Right atrium auricular region (tissue), 2 donors: ENCODE data around the gene UPB1. TPM values are rescaled to one million over a fixed set of nuclear protein-coding genes. Genes with fewer than 3 reads are reported as not detected.

Experiments
- DNase-seq: peaks from one replicate; pipeline ENCODE4 v3.0.0-alpha.2; 2019; ENCODE audit warnings: low spot score
- H3K27ac ChIP-seq, 2 donors: fragments of 200-600 bp; sonication (generic); 1 replicate in 1 of 2; 2 replicates in 1 of 2; pipeline ENCODE4 v1.5.1; 2016 to 2019
- H3K27me3 ChIP-seq, 2 donors: fragments of 200-600 bp; sonication (generic); one replicate each; pipeline versions ENCODE4 v1.5.1 to v1.6.0; 2017 to 2019
- H3K36me3 ChIP-seq: fragments of 200-600 bp; sonication (generic); one replicate; pipeline ENCODE4 v1.5.1; 2016
- H3K4me1 ChIP-seq, 2 donors: fragments of 200-600 bp; sonication (generic); one replicate each; pipeline versions ENCODE4 v1.5.1 to v1.6.0; 2017 to 2019
- H3K4me3 ChIP-seq, 2 donors: fragments of 200-600 bp; sonication (generic); 1 replicate in 1 of 2; 2 replicates in 1 of 2; pipeline ENCODE4 v1.5.1; 2017 to 2019; ENCODE audit warnings: mild to moderate bottlenecking in 1 of 2, moderate library complexity in 1 of 2
- H3K9me3 ChIP-seq, 2 donors: fragments of 200-600 bp; sonication (generic); one replicate each; pipeline ENCODE4 v1.5.1; 2019
- CTCF ChIP-seq, 2 donors: fragments of 200-600 bp; sonication (generic); IDR thresholded peaks; one replicate each; pipeline ENCODE4 v1.5.1; 2019; ENCODE audit warnings: antibody characterized with exemption in 2 of 2
- total RNA-seq, 2 donors: library from RNA; depleted of rRNA; stranded (reverse); fragments of >200 nt; gene quantifications; one replicate each; pipeline ENCODE4 v1.1.0, GENCODE V29; 2016

UPB1 gene
- total RNA-seq, 2 donors from 2014 or later = 1.7 to 2.4 TPM

- no peak for TF ChIP-seq CTCF (IDR thresholded peaks at IDR 0.05)
- Histone ChIP-seq H3K4me1 (peaks cover 0 to 25% of the 10 kb centered on the region in 2 donors), H3K9me3 (no peaks in the 10 kb centered on the region), H3K4me3 (no peak overlapping the region), H3K27me3 (no peaks in the 10 kb centered on the region), H3K36me3 (no peaks in the 10 kb centered on the region), H3K27ac (no peak overlapping the region)
- DNase-seq = no peak
Observed at GRCh38 chr22:24517446-24517845, 22.3 kb downstream of the UPB1 start.

DNA sequence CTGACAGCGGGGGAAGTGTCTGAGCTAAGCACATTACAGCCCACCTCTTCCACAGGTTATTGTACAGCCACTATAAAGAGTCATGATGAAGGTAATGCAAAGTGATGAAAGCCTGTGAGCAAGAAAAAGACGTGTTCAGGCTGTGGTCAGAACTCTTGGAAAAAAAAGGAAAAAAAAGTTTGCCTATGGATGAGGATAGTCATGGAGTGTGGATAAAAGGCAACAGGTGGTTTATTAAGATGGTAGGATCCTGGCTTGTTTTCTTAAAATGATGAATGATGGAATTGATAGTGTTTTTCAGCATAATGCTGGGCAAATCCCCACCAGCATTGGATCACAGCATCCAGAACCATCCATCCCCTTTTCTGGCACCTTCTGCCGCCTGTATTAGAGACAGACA lies 23.1 kb downstream of the UPB1 start:
- no peak for TF ChIP-seq CTCF (IDR thresholded peaks at IDR 0.05)
- Histone ChIP-seq H3K27ac (no peak overlapping the region), H3K27me3 (no peaks in the 10 kb centered on the region), H3K36me3 (no peaks in the 10 kb centered on the region), H3K4me3 (no peak overlapping the region), H3K4me1 (peaks cover 0 to 24% of the 10 kb centered on the region in 2 donors), H3K9me3 (no peaks in the 10 kb centered on the region)
- no peak for DNase-seq

DNA sequence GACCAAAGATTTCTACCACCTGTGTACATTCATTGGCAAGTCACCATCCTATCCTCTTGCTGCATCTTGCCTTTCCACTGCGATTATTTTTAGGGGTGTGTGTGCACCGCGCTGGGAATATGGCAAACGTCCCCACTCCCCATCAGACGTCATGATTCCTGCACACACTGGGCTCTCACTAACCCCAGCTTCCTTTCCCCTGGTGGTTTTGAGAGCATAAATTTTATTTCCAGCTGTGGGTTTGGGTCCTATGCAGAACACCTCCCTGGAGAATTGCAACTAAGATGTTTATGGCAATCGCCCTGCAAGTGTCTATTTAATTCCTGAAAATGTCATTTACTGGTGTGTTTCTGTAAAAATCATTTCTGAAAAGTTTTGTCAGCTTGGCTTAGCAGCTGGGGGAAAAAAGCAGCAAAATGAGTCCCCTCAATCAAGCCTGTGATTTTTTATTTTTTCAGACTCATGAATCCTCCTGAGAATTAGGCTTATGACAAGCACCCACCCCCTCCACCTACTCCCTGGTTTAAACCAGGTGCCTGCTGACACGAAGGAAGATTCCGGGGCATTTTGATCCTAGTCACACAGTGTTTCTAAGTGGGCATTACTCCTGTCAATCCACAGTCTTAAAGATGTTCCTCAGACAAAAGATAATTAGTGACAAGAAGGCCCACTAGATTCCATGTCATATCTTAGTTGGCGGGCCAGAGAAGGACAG lies 23.8 kb downstream of the UPB1 start:
- peaks cover 0 to 24% of the 10 kb centered on the region in 2 donors for H3K4me1 ChIP-seq
- H3K27ac ChIP-seq = no peak overlapping the region
- H3K9me3 ChIP-seq = no peaks in the 10 kb centered on the region
- no peaks in the 10 kb centered on the region for H3K36me3 ChIP-seq
- H3K27me3 ChIP-seq = no peaks in the 10 kb centered on the region
- no peak for DNase-seq
- TF ChIP-seq CTCF (IDR thresholded peaks at IDR 0.05) = no peak
- H3K4me3 ChIP-seq = no peak overlapping the region

GRCh38 chr22:24519496-24519895 lies 24.4 kb downstream of the UPB1 start:
- Histone ChIP-seq H3K27me3 (no peaks in the 10 kb centered on the region), H3K27ac (no peak overlapping the region), H3K4me3 (no peak overlapping the region), H3K9me3 (no peaks in the 10 kb centered on the region), H3K36me3 (no peaks in the 10 kb centered on the region), H3K4me1 (peaks cover 0 to 22% of the 10 kb centered on the region in 2 donors)
- no peak for DNase-seq
- no peak for TF ChIP-seq CTCF (IDR thresholded peaks at IDR 0.05)

- Histone ChIP-seq H3K27ac (no peak overlapping the region), H3K4me3 (no peak overlapping the region), H3K9me3 (no peaks in the 10 kb centered on the region), H3K36me3 (no peaks in the 10 kb centered on the region), H3K27me3 (no peaks in the 10 kb centered on the region), H3K4me1 (peaks cover 0 to 20% of the 10 kb centered on the region in 2 donors)
- no peak for DNase-seq
- peak in 1 of 2 donors; percentile 61 for TF ChIP-seq CTCF (IDR thresholded peaks at IDR 0.05)
Observed at GRCh38 chr22:24521791-24522245, 26.7 kb downstream of the UPB1 start.

GRCh38 chr22:24523873-24524272 lies 28.7 kb downstream of the UPB1 start:
- Histone ChIP-seq H3K36me3 (no peaks in the 10 kb centered on the region), H3K9me3 (no peaks in the 10 kb centered on the region), H3K27ac (no peak overlapping the region), H3K4me3 (no peak overlapping the region), H3K27me3 (no peaks in the 10 kb centered on the region), H3K4me1 (peaks cover 0 to 20% of the 10 kb centered on the region in 2 donors)
- no peak for DNase-seq
- TF ChIP-seq CTCF (IDR thresholded peaks at IDR 0.05) = no peak
